NCI-H2171 treated with DMSO at 0.1 percent for 48 hours (cell line): ENCODE results near the gene SARS1.
A peak's percentile ranks its signal among the peaks of the same experiment; 100 is the strongest.

Experiments
- DNase-seq: peaks from one replicate; lab custom pipeline; 2025; lab: John Stamatoyannopoulos, UW

The SARS1 gene

GRCh38 chr1:109262231-109263055 lies 48.7 kb downstream of the SARS1 start:
- no peak for DNase-seq

- DNase-seq: peak; percentile 25
Measured at GRCh38 chr1:109263234-109263596, 49.5 kb downstream of the SARS1 start.

DNA sequence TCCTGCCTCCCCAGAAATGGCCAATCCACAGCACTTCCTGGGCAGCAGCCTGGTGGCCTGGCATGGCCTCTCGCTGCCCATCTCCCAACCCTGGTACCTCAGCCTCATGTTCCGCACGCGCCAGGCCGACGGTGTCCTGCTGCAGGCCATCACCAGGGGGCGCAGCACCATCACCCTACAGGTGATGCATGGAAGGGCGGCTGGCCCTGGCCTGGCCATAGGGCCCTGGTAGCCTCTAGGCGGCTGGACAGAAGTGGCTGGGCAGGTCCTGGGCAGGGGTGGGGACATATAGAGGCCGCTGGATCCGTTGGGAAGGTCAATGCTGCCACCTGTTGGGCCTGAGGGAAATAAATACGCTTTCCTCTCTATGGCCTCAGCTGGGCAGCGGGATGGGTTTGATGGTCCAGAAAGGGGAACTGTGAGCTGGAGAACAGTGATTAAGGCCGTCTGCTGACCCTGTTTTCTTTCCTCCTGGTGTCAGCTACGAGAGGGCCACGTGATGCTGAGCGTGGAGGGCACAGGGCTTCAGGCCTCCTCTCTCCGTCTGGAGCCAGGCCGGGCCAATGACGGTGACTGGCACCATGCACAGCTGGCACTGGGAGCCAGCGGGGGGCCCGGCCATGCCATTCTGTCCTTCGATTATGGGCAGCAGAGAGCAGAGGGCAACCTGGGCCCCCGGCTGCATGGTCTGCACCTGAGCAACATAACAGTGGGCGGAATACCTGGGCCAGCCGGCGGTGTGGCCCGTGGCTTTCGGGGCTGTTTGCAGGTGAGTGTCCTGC lies 50.1 kb downstream of the SARS1 start:
- DNase-seq: no peak

DNA sequence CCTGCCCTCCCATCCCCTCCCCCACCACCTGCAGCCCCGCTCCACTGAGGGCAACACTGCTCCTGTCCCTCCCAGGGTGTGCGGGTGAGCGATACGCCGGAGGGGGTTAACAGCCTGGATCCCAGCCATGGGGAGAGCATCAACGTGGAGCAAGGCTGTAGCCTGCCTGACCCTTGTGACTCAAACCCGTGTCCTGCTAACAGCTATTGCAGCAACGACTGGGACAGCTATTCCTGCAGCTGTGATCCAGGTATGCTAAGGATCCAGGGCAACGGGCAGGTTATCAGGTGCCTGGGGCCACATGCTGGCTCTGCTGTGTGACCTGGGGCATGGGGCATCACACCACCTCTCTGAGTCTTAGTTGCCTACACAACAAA lies 50.6 kb downstream of the SARS1 start:
- DNase-seq: no peak

DNA sequence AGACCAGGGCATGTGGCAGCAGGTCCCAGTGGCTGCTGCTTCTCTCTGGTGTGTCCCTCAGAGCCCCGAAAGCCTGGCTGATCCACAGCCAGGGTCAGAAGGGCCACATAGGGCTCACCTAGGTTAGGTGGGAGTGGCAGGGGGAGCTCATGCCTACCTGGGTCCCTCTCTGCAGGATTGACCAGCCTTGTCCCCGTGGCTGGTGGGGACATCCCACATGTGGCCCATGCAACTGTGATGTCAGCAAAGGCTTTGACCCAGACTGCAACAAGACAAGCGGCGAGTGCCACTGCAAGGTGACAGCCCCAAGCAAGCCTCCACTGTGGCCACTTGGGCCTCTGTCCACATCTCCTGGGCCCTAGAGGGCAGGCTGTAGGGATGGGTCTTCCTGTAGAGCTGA lies 51.3 kb downstream of the SARS1 start:
- no peak for DNase-seq

DNA sequence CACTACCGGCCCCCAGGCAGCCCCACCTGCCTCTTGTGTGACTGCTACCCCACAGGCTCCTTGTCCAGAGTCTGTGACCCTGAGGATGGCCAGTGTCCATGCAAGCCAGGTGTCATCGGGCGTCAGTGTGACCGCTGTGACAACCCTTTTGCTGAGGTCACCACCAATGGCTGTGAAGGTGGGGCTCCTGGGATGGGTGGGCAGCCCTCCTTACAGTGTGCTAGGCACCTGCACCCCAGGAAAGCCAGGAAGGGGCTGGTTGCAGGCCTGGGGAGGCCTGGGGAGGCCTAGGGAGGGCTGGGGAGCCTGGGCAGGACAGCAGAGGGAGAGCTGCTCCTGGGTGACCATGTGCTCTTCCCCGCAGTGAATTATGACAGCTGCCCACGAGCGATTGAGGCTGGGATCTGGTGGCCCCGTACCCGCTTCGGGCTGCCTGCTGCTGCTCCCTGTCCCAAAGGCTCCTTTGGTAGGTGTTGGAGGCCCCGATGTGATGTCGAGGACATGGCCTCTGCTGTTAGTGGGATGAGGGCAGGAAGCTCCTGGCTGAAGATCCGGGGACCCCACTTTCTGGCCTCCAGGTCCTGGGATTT lies 52.1 kb downstream of the SARS1 start:
- no peak for DNase-seq

GRCh38 chr1:109266965-109267364 lies 53.2 kb downstream of the SARS1 start:
- DNase-seq: no peak

DNA sequence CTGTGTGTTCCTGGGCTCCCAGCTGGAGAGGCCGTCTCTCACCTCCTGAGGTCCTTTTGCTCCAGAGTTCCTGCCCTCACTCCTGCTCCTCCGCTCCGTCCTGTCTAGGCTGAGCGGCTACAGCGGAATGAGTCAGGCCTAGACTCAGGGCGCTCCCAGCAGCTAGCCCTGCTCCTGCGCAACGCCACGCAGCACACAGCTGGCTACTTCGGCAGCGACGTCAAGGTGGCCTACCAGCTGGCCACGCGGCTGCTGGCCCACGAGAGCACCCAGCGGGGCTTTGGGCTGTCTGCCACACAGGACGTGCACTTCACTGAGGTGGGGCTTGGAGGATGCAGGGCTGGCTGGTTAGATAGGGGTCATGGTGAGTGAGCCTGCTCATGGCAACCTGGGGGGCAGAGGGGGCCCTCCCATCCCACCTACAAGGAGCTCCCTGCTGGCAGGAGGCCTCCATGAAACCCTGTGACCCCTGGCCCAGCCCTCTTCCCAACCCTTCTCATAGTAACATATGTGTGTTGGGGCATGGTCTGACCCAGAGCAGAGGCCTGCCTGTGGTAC lies 54.1 kb downstream of the SARS1 start:
- no peak for DNase-seq

- DNase-seq: no peak
Measured at GRCh38 chr1:109268431-109269211, 54.9 kb downstream of the SARS1 start.

DNA sequence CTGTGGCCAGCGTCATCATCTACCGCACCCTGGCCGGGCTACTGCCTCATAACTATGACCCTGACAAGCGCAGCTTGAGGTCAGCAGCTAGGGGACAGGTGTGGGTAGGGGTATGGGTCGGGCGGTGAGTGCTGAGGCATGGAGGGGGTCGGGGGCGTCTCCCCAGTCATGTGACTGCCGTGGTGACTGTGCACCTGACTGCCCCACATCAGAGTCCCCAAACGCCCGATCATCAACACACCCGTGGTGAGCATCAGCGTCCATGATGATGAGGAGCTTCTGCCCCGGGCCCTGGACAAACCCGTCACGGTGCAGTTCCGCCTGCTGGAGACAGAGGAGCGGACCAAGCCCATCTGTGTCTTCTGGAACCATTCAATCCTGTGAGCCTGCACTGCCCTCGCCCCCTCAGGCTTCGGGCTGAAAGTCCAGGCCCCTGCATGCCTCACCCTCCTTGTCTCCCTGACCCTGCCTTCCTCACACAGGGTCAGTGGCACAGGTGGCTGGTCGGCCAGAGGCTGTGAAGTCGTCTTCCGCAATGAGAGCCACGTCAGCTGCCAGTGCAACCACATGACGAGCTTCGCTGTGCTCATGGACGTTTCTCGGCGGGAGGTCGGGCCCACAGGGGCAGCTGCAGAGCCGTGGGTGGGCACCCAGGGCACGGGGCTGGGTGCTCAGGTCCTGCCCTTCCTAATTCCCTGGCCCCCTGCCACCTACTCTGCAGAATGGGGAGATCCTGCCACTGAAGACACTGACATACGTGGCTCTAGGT lies 55.7 kb downstream of the SARS1 start:
- DNase-seq: no peak

- DNase-seq: no peak
Measured at GRCh38 chr1:109269981-109270622, 56.4 kb downstream of the SARS1 start.

DNA sequence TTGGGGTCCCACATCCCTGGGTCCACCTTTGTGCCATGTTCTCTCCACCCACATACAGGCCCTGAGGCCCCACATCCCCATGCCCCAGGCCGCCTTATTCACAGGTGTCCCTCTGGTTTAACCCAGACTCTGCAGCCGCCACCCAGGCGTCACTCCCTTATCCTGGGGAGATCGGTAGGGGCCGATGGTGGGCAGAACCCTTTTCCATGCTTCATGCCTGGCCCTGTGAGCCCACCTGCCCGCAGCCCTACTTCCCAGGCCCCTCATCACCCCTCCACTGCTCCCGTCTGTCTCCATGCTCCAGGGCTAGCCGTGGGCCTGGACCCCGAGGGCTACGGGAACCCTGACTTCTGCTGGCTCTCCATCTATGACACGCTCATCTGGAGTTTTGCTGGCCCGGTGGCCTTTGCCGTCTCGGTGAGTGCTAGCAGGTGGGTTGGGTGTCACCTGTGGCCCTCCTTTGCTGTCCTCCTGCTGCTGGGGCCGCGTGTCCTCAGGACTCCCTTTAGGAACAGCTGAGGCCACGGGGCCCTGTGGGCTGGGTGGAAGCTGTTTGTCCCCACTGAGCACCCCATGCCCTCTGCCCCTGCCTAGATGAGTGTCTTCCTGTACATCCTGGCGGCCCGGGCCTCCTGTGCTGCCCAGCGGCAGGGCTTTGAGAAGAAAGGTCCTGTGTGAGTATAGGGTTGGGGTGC lies 57.1 kb downstream of the SARS1 start:
- no peak for DNase-seq

- no peak for DNase-seq
Measured at GRCh38 chr1:109271458-109271857, 57.7 kb downstream of the SARS1 start.

DNA sequence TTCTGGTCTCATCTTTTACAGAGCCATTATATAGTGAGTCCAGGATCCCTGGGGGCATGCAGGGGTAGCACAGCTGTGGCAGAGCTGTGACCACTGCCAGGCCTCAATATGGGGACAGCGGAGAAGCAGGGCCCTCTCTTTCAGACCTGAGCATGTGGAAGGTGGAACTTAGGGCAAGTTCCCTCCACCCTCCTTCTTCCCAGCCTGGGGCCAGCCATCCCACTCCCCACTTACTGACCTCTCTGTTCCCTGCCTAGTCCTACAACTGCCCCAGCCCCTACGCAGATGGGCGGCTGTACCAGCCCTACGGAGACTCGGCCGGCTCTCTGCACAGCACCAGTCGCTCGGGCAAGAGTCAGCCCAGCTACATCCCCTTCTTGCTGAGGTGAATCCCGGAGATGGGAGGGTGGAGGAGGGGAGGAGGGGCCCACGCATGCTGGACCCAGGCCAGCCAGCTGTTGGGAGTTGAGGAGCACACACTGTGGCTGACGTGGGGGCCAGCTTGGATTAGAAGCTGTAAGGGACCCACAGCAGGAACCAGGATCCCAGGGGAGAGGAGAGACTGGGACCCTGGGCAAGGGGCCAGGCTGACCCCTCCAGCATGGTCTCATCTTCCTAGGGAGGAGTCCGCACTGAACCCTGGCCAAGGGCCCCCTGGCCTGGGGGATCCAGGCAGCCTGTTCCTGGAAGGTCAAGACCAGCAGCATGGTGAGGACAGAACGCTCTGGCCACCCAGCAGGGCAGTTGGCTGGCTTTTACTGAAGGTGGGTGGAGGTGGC lies 58.5 kb downstream of the SARS1 start:
- no peak for DNase-seq

- no peak for DNase-seq
Measured at GRCh38 chr1:109272831-109273547, 59.3 kb downstream of the SARS1 start.

- DNase-seq: no peak
Measured at GRCh38 chr1:109273570-109274288, 60.0 kb downstream of the SARS1 start.

DNA sequence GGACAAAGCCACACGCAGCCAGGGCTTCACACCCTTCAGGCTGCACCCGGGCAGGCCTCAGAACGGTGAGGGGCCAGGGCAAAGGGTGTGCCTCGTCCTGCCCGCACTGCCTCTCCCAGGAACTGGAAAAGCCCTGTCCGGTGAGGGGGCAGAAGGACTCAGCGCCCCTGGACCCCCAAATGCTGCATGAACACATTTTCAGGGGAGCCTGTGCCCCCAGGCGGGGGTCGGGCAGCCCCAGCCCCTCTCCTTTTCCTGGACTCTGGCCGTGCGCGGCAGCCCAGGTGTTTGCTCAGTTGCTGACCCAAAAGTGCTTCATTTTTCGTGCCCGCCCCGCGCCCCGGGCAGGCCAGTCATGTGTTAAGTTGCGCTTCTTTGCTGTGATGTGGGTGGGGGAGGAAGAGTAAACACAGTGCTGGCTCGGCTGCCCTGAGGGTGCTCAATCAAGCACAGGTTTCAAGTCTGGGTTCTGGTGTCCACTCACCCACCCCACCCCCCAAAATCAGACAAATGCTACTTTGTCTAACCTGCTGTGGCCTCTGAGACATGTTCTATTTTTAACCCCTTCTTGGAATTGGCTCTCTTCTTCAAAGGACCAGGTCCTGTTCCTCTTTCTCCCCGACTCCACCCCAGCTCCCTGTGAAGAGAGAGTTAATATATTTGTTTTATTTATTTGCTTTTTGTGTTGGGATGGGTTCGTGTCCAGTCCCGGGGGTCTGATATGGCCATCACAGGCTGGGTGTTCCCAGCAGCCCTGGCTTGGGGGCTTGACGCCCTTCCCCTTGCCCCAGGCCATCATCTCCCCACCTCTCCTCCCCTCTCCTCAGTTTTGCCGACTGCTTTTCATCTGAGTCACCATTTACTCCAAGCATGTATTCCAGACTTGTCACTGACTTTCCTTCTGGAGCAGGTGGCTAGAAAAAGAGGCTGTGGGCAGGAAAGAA lies 61.1 kb downstream of the SARS1 start:
- DNase-seq: no peak
